Measurements from ENCODE around the gene IGBP1.

DNA sequence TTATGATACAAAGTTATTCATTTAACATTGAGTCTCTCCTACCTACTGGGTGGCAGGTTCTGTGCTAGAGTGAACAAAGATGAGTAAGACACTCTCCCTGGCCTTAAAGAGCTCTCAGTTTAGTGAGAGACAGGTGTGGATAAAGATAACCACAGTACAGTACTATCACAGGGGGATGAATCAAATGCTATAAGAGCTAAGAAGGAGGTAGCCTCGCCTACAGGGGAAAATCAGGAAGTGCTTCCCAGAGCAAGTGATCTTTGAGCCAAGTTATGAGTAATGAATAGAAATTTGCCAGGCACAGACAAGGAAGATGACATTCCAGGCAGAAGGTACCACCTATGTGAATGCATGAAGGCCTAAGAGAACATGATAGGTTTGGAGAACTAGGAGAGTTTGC, 3.4 kb upstream of the IGBP1 start:
- TF ChIP-seq, protein P1, sequence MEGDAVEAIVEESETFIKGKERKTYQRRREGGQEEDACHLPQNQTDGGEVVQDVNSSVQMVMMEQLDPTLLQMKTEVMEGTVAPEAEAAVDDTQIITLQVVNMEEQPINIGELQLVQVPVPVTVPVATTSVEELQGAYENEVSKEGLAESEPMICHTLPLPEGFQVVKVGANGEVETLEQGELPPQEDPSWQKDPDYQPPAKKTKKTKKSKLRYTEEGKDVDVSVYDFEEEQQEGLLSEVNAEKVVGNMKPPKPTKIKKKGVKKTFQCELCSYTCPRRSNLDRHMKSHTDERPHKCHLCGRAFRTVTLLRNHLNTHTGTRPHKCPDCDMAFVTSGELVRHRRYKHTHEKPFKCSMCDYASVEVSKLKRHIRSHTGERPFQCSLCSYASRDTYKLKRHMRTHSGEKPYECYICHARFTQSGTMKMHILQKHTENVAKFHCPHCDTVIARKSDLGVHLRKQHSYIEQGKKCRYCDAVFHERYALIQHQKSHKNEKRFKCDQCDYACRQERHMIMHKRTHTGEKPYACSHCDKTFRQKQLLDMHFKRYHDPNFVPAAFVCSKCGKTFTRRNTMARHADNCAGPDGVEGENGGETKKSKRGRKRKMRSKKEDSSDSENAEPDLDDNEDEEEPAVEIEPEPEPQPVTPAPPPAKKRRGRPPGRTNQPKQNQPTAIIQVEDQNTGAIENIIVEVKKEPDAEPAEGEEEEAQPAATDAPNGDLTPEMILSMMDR (IDR thresholded peaks at IDR 0.05), result no peak
- TF ChIP-seq POLR2A (IDR thresholded peaks at IDR 0.05), result no peak

Measured in thyroid gland (tissue), 4 donors.